Endodermal cell (in vitro differentiated cells): ENCODE results near the gene DLX5. TPM values are rescaled to one million over a fixed set of nuclear protein-coding genes. Genes with fewer than 3 reads are reported as not detected.
"Not testable (repeated sequence)": the region's sequence is repeated elsewhere in the genome, so short reads cannot be mapped to it uniquely, and the experiment has no call there.

Source experiments
- DNase-seq: peaks from one replicate; pipeline ENCODE4 v3.0.0-alpha.2; 2017
- H3K27ac ChIP-seq: 2 replicates; pipeline ENCODE4 v1.5.1; 2013; ENCODE audit warnings: mild to moderate bottlenecking, low read depth, low read length, moderate library complexity
- H3K27me3 ChIP-seq: 2 replicates; pipeline ENCODE4 v1.6.1; 2013; ENCODE audit warnings: mild to moderate bottlenecking, low read length, moderate library complexity; ENCODE audit not compliant: insufficient read depth, control insufficient read depth, poor library complexity, severe bottlenecking
- H3K36me3 ChIP-seq: 2 replicates; pipeline ENCODE4 v1.7.0; 2013; ENCODE audit warnings: mild to moderate bottlenecking, low read length, moderate library complexity; ENCODE audit not compliant: control insufficient read depth, insufficient read depth
- H3K4me1 ChIP-seq: one replicate; pipeline ENCODE4 v1.7.0; 2013; ENCODE audit warnings: low read length; ENCODE audit not compliant: control insufficient read depth, insufficient read depth
- H3K4me3 ChIP-seq: 2 replicates; pipeline ENCODE4 v1.5.1; 2013; ENCODE audit warnings: mild to moderate bottlenecking, low read length, moderate library complexity
- H3K9ac ChIP-seq: 2 replicates; pipeline ENCODE4 v1.6.1; 2013; ENCODE audit warnings: mild to moderate bottlenecking, low read length, moderate library complexity; ENCODE audit not compliant: poor library complexity, severe bottlenecking; ENCODE audit errors: extremely low read depth
- H3K9me3 ChIP-seq: 2 replicates; pipeline ENCODE4 v1.6.1; 2013; ENCODE audit warnings: mild to moderate bottlenecking, low read length, moderate library complexity; ENCODE audit not compliant: control insufficient read depth
- H3K27ac Mint-ChIP-seq: 2 replicates; pipeline ENCODE4 v1.8.0; 2020; ENCODE audit warnings: mixed read lengths
- H3K27me3 Mint-ChIP-seq: 2 replicates; pipeline ENCODE4 v1.8.0; 2021; ENCODE audit warnings: mild to moderate bottlenecking, mixed read lengths; ENCODE audit not compliant: insufficient read depth
- H3K36me3 Mint-ChIP-seq: 2 replicates; pipeline ENCODE4 v1.8.0; 2020; ENCODE audit warnings: low read depth, mixed read lengths
- H3K4me1 Mint-ChIP-seq: 2 replicates; pipeline ENCODE4 v1.8.0; 2020; ENCODE audit warnings: mixed read lengths
- H3K4me3 Mint-ChIP-seq: 2 replicates; pipeline ENCODE4 v1.8.0; 2020; ENCODE audit warnings: mild to moderate bottlenecking, moderate library complexity, mixed read lengths
- H3K9me3 Mint-ChIP-seq: 2 replicates; pipeline ENCODE4 v1.8.0; 2020; ENCODE audit warnings: mild to moderate bottlenecking, mixed read lengths
- WGBS, 2 experiments: methylation state at CpG; one replicate each; pipeline versions ENCODE4 v1.1.5 to v1.1.7; 2013; ENCODE audit warnings: missing lambda C conversion rate in 2 of 2, mixed read lengths in 1 of 2; ENCODE audit not compliant: insufficient coverage in 1 of 2, insufficient read length in 1 of 2; 5-methylcytosine and 5-hydroxymethylcytosine counted together
- long read RNA-seq, 4 experiments: library from polyadenylated mRNA in 2 of 4; library from RNA in 1 of 4; library from capped mRNA in 1 of 4; stranded (forward) in 3 of 4; unstranded in 1 of 4; transcript quantifications; one replicate each; pipeline ENCODE4 v2.0.0, GENCODE V29; 2020 to 2021; ENCODE audit warnings: inconsistent platforms in 1 of 4
- polyA plus RNA-seq, 2 experiments: library from polyadenylated mRNA; stranded (reverse); fragments of 50-300 nt; gene quantifications; one replicate each; pipeline ENCODE4 v1.2.3, GENCODE V29; 2013
- total RNA-seq, 2 donors: library from RNA; stranded (reverse); fragmentation: NEBNext Ultra II Directional in 1 of 2; extraction: Animal tissue kit (Norgen Biotek cat#: 25700) in 1 of 2; gene quantifications; 2 replicates in 1 of 2; 3 replicates in 1 of 2; pipeline ENCODE4 v1.2.1, GENCODE V29; 2021
- TF ChIP-seq, protein P1 (sequence below): fragments of 200-600 bp; sonication (generic); conservative IDR thresholded peaks from 2 replicates; pipeline ENCODE4 v1.5.0; 2021; ENCODE audit warnings: antibody characterized with exemption, mild to moderate bottlenecking

Gene DLX5
- not detected for total RNA-seq
- polyA plus RNA-seq (2013, experiment 1 of 2): 1.7 TPM
- polyA plus RNA-seq (2013, experiment 2 of 2): 1.7 TPM
- long read RNA-seq, experiment 1: 0 reads
- long read RNA-seq, experiment 2: 0 reads
- long read RNA-seq, experiment 3, partial matches to known transcripts: 0 of 2 reads
- long read RNA-seq, experiment 3, other reads (novel, unspliced or antisense): 0 of 2 reads
- long read RNA-seq, experiment 4: 0 reads

DNA sequence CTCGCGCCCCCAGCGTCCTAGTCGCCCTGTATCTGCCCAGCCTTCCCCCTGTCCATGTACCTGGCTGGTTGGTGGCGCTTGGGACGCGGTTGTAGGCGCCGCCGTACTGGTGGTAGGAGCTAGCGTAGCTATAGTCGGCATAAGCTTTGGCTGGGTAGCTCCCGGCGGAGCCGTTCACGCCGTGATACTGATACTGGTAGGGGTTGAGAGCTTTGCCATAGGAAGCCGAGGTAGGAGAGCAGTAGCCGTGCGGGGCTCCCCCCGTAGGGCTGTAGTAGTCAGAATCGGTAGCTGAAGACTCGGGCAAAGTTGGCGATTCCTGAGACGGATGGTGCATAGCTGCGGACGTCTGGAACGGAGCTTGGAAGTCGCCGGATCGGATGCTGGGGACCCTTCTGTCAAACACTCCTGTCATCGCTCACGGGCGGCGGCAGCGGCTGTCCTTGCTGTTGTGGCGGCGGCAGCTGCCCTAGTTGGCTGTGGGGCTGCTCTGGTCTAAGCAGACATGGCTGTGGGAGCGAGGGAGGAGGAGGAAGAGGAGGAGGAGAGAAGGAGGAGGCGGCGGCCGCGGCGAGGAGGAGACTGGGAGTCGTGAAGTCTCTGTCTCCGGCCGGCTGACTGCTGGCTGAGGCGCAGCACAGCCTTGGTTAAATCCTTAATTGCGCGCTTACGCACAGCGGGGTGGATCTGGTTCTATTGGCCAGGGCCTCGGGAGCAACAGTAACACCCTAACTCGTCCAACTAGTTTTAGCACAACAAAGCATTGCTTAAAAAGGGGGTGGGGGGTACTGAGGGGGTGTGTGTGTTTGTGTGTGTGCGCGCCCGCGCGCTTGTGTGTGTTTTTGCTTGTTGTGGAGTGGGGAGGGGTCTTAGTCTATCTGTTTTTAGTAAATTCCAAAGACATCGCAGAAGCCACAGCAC, at the start of gene DLX5:
Gene DLX5 (minus strand): TSS at position 623 of the 921 bp plus-strand sequence. CDS start 208 bp downstream, at position 415.
- 0 to 1% methylated on average over 13 to 60 of the region's 60 CpGs for WGBS, 2 experiments
- Histone ChIP-seq H3K4me3 (peak within 1 kb of the TSS; percentile 83), H3K27me3 (peaks cover 92% of the 10 kb centered on the region), H3K27ac (no peak within 1 kb of the TSS), H3K9ac (no peak within 1 kb of the TSS), H3K36me3 (no peaks in the 10 kb centered on the region), H3K9me3 (no peaks in the 10 kb centered on the region), H3K4me1 (peaks cover 10% of the 10 kb centered on the region)
- Mint-ChIP-seq H3K27me3 (peaks cover 93% of the 10 kb centered on the region), H3K4me3 (peak within 1 kb of the TSS; percentile 64), H3K4me1 (peaks cover 55% of the 10 kb centered on the region), H3K9me3 (no peaks in the 10 kb centered on the region), H3K36me3 (no peaks in the 10 kb centered on the region), H3K27ac (no peak within 1 kb of the TSS)
- DNase-seq: peak; percentile 94
- TF ChIP-seq, protein P1, sequence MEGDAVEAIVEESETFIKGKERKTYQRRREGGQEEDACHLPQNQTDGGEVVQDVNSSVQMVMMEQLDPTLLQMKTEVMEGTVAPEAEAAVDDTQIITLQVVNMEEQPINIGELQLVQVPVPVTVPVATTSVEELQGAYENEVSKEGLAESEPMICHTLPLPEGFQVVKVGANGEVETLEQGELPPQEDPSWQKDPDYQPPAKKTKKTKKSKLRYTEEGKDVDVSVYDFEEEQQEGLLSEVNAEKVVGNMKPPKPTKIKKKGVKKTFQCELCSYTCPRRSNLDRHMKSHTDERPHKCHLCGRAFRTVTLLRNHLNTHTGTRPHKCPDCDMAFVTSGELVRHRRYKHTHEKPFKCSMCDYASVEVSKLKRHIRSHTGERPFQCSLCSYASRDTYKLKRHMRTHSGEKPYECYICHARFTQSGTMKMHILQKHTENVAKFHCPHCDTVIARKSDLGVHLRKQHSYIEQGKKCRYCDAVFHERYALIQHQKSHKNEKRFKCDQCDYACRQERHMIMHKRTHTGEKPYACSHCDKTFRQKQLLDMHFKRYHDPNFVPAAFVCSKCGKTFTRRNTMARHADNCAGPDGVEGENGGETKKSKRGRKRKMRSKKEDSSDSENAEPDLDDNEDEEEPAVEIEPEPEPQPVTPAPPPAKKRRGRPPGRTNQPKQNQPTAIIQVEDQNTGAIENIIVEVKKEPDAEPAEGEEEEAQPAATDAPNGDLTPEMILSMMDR: no peak

DNA sequence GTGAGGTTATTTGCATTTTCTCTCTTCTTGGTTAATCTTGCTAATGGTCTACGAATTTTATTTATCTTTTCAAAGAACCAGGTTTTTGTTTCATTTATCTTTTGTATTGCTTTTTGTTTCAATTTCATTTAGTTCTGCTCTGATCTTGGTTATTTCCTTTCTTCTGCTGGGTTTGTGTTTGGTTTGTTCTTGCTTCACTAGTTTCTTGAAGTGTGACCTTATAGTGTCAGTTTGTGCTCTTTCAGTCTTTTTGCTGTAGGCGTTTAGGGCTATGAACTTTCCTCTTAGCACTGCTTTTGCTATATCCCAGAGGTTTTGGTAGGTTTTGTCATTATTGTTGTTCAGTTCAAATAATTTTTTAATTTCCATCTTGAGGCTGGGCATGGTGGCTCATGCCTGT, 47.4 kb upstream of the DLX5 start:
- peaks cover 40% of the 10 kb centered on the region for H3K9me3 Mint-ChIP-seq
- H3K36me3 Mint-ChIP-seq, H3K4me3 Mint-ChIP-seq, H3K27me3 Mint-ChIP-seq, H3K27ac ChIP-seq, H3K27me3 ChIP-seq, H3K4me1 Mint-ChIP-seq, H3K27ac Mint-ChIP-seq, DNase-seq, H3K4me1 ChIP-seq, H3K4me3 ChIP-seq, H3K36me3 ChIP-seq, H3K9ac ChIP-seq: not testable (repeated sequence)
- WGBS, 2 experiments: 100% methylated on average over 2 of the region's 2 CpGs; no CpG with 5 or more reads in 1 of the 2 experiments
- H3K9me3 ChIP-seq: peaks cover 11% of the 10 kb centered on the region

DNA sequence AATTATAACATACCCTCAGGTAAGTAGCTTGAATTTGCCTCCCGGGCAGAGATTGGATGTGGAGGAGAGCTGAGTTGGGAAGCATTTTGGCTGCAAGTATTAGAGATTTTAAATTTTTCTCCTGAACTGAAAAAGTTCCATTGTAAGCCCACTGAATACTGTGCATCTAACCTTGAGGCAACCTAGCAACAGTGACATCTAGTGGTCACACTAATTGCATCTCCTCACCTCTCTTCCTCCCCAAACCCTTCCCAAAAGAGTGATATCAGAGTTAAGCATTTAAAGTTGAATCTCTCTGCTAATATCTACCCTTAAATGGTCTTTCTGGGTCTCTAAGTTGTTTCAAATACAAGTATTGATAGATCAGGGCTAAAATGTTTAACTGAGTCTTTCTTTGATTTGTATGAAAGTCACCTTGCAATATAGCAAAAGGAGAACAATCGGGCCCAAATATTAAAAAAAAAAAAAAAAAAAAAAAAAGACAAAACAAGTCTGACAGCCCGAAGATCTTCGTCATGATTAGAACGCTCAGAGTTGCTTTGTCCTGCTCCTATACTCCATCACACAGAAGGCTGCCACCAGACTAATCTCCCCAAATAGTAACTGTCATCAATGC, 40.4 kb upstream of the DLX5 start:
- Histone ChIP-seq H3K4me1 (no peaks in the 10 kb centered on the region), H3K27ac (no peak overlapping the region), H3K9ac (no peak overlapping the region), H3K27me3 (no peaks in the 10 kb centered on the region), H3K36me3 (no peaks in the 10 kb centered on the region), H3K9me3 (no peaks in the 10 kb centered on the region), H3K4me3 (no peak overlapping the region)
- Mint-ChIP-seq H3K4me3 (no peak overlapping the region), H3K36me3 (no peaks in the 10 kb centered on the region), H3K4me1 (no peaks in the 10 kb centered on the region), H3K9me3 (peaks cover 2% of the 10 kb centered on the region), H3K27me3 (no peaks in the 10 kb centered on the region), H3K27ac (no peak overlapping the region)
- DNase-seq: peak; percentile 62
- 64% methylated on average over 5 of the region's 5 CpGs; no CpG with 5 or more reads in 1 of the 2 experiments for WGBS, 2 experiments
- TF ChIP-seq, protein P1: peak; percentile 87
